Measurements from ENCODE around the gene BBS7.

GRCh38 chr4:121818215-121818614 is 52.1 kb downstream of the BBS7 start:
- TF ChIP-seq CSDC2 (CRISPR knock-in tag; IDR thresholded peaks at IDR 0.05), result no peak
- TF ChIP-seq OSR1 (CRISPR knock-in tag; IDR thresholded peaks at IDR 0.05), result no peak
- no peak for TF ChIP-seq ARNTL (CRISPR knock-in tag; IDR thresholded peaks at IDR 0.05; ENCODE audit: borderline replicate concordance, low read depth)
- TF ChIP-seq RARB (CRISPR knock-in tag; IDR thresholded peaks at IDR 0.05), result no peak
- TF ChIP-seq GLIS3 (CRISPR knock-in tag; IDR thresholded peaks at IDR 0.05), result no peak
- no peak for TF ChIP-seq PATZ1 (CRISPR knock-in tag; IDR thresholded peaks at IDR 0.05; ENCODE audit: borderline replicate concordance)
- no peak for TF ChIP-seq ZNF70 (CRISPR knock-in tag; IDR thresholded peaks at IDR 0.05)
- no peak for TF ChIP-seq POU6F1 (CRISPR knock-in tag; IDR thresholded peaks at IDR 0.05; ENCODE audit: borderline replicate concordance, low read depth)
- TF ChIP-seq ZFP3 (CRISPR knock-in tag; IDR thresholded peaks at IDR 0.05), result no peak
- TF ChIP-seq CREB5 (CRISPR knock-in tag; IDR thresholded peaks at IDR 0.05; ENCODE audit: low read depth), result no peak
- TF ChIP-seq ESRRG (CRISPR knock-in tag; IDR thresholded peaks at IDR 0.05), result no peak
- TF ChIP-seq PPARA (CRISPR knock-in tag; IDR thresholded peaks at IDR 0.05; ENCODE audit: borderline replicate concordance), result no peak
